KG1 (cell line): ENCODE measurements around the gene IL24.

ENCODE experiments used
- DNase-seq: peaks from one replicate; lab custom pipeline; 2025; lab: John Stamatoyannopoulos, UW

Gene IL24

DNA sequence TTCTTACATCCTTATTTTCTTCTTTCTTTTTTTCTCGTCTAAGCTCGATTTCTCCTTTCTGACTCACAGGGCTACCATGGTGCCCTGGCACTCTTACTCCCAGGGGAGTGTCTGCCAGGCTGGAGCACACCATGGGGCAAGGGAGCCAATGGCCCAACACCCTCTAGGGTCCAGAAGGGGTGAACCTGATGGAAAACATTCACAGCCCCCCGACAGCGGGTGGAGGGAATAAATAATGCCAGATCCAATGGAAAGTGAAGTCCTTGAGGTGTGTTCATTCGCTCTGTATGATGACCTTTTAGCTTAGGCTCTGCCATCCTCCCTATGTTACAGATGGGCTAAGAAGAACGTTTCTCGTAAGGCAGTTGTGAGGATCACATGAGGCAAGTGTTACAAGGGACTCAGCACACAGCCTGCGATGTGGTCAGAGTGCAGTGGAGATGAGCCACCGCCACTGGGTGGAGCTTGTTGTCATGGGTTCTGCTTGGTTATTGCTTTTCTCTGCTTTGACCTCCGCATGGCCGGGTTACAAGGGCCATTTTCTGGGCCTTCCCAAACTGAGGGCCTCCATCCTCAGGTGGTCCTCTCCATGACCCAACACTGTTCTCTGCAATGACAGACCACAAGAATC lies 28.0 kb downstream of the IL24 start:
- no peak for DNase-seq

DNA sequence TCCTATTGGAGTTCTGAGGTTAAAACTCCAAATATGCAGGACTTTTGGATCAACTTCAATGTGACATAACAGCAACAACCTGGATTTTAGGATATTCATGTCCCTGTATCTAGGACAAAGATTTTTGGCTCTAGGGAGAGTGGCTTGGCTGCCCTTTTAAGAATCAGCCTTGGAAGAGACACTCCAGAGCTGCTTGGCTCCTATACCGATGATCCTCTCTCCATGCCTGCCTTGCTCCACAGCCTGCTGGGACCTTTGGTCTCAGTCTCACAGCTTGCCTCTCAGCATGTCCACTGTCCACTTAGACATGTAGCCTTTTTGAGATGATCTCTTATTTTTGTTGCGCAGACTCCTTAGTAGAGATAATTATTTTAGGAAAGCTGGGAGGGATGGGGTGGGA lies 29.0 kb downstream of the IL24 start:
- DNase-seq, result no peak

DNA sequence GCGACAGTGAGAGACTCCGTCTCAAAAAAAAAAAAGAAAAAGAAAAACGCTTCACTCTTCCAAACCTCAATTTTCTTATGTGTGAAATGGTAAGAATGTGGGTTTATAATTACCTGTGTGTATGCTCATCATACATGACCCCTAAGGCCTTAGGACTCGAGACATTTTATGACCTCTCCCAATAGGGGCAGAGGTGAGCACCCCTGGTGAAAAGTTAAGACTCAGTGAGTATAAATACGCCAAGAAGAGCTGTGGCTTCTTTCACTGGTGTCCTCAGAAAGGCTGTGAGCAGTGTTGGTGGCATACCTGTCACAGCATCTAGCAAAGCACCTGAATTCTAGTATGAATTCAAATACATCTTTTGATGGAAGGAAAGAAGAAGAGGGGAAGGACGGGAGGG lies 32.3 kb downstream of the IL24 start:
- DNase-seq, result no peak

DNA sequence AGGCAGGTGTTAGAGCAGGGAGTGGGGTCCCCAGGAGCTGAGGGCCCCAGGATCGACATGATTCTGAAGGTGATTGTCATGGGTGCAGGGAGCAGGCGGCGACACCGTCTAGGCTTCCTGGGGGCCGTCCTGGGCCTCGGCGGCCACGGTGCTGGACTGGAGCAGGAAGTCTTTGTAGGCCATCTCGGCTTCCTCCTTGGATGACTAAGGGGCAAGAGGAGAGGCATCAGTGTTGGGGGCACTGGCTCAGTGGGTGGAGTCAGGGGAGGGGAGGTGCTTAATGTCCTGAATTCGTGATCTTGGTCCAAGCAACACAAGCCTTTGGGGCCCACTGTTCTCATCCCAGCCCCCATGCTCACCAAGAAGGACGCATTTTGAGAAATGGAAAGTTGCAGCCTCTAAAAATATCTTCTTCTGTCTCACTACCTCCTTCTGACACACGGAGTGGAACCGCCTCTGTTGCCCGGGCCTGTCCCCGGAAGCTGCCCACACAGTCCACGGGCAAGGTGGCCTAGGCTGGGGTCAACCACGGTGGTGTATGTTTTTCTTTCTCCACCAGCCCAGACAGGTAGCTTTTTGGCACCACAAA lies 33.1 kb downstream of the IL24 start:
- no peak for DNase-seq

DNA sequence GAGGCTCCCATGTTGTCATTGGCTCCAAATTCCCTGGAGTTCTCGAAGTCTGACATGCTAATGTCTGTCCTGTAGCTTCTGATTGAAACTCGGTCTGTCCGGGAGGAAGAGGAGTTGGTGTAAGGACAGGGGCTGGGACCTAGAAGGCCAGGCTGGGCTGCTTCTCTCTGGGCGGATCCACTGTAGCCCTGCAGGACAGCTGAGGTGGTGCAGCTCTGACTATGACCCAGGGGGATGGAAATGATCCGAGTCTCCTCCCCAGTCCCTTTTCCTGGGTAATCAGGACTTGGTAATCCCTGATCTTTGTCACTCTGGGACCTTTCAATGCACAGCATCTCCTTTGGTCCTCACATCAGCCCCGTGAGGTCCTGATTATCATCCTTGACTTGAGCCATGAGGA lies 34.5 kb downstream of the IL24 start:
- no peak for DNase-seq

DNA sequence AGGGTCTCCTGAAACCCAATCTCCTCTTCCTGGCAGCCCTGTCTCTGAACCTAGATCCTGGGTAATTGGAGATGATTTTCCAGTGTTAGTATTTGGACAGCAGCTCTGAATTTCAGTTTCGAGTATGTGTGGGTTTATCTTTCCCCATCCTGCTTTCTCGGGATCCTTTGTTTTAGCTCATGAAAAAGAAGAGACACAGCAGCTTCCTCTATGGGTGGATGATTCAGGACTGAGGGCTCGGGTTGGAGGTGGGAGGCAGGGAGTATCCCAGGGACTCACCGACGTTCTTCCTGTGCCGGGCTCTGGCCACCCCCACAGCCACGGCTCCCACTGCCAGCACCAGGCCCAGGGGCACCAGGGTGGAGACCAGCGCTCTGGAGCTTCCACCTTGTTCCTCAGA lies 34.9 kb downstream of the IL24 start:
- DNase-seq, result no peak

DNA sequence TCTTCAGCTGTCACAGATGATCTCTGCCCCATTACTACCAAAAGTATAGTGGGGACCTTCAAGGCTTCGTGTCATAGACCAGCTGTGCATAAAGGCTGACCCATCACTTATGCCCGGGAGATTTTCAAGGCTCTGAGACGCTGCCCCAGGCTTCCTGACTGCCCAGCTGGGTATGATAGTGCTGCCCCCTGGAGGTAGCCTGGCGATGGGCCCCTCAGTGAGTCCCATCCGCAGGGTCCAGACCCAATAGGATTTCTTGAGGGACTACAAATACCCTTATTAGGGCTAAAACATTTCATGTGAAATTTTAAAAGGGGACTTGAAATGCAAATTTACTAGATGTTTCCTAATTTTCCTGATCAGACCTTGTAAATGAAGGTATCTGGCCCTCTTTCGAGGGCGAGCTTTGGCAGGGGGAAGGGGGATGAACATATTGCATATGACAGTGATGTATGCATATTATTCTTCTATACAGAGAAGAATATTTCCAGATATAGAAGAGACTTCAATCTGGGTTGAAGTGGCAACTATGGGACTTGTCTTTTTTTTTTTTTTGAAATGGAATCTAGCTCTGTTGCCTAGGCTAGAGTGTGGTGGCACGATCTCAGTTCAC lies 36.2 kb downstream of the IL24 start:
- no peak for DNase-seq

DNA sequence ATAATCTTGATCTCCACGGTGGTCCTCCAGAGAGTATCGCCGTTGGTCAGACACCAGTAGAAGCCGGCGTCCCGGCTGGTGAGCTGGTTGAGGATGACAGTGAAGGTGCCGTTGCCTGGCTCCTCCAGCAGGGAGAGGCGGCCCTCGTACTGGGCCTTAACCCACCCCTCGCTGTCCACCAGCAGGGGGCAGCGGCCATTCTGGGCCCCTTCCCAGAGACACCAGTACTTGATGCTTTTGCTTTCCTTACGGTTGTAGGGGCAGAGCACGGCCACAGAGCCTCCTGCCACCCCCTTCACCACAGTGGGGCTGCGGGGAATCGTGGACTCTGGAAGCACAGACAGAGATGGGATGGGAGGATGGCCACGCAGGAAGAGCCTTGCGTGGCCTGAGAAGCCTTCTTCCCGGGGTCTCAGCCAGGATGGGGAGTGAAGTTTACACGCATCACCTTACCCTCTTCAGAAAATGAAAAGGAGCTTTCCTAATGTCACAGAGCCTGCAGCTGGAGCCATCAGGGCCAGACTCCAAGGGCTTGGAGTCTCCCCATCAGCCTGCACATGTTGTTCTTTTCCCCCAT lies 38.3 kb downstream of the IL24 start:
- peak; percentile 19 for DNase-seq

DNA sequence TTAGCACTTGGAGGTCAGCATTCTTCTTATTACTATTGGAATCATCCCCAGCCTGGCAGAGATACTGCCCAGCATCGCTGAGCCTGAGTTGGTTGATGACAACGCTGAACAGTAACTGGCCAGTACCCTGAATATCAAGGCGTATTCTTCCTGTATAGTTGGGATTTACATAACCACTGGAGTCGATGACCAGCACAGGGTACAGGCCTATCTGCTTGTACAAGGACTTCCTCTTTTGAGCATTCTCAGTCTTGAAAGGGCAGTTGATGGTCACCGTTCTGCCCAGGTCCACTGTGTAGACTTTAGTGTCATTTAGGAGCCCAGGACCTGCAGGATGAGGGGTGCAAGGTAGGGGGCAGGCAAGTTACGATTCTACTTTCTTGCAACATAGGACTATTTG lies 40.2 kb downstream of the IL24 start:
- DNase-seq, result no peak

DNA sequence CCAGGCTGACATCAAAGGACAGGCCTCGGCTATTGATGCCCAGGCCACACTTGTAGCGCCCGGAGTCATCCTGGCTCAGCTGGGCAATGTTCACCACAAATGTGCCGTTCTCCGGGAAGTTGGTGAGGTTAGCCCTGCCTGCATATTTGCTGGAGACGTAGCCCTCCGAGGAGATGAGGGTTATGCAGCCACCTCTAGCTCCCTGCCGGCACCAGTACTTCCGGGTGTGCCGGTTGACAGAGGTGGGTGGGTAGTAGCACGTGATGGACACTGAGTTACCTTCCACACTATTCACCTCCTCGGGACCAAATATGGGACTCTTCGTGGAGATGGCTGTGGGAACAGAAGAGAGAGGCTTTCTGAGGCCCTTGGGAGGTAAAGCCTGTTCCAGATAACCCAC lies 41.9 kb downstream of the IL24 start:
- DNase-seq, result no peak

DNA sequence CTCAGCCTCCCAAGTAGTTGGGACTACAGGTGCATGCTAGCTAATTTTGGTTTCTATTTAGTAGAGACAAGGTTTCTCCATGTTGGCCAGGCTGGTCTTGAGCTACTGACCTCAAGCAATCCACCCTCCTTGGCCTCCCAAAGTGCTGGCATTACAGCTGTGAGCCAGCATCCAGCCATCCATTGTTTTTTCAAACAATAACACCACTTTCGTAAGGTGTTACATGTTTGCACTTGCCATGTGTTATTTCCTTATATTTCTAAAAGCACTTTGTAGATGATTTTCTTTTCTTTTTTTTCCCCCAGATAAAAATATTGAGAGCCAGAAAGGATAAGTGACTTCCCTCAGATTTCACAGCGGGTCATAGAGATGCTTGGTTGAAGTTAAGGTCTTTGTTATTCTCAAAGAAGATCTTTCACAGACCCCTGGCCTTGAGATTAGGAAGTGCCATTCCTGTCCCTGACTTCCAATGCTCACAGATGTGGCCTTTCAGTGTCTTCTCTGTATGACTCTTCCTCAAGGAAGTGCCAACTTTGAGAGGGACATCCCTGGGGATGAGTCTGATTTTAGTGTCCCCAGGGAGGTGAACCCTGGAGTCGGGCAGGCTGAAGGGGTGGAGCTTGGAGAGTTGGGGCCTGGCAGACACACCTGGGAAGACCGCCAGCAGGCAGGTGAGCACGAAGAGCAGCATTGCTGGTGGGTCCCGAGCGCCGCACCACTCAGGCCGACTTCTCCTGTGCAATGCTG lies 42.8 kb downstream of the IL24 start:
- no peak for DNase-seq

DNA sequence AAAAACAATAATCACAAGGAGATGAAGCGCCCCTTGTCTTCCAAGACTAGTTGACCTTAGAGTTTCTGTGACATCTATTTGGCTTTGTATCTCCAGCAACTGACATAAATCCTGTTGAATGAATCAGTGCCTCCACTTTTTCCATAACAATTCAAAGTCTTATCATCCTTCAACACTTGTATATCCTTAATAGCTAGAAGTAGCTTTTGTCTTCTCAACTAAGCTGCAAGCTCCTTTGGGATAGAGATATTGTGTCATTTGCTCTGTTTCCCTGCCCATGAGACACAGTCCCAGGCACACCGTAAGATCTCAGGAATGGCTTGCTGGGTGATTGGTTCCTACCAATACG lies 43.3 kb downstream of the IL24 start:
- no peak for DNase-seq

DNA sequence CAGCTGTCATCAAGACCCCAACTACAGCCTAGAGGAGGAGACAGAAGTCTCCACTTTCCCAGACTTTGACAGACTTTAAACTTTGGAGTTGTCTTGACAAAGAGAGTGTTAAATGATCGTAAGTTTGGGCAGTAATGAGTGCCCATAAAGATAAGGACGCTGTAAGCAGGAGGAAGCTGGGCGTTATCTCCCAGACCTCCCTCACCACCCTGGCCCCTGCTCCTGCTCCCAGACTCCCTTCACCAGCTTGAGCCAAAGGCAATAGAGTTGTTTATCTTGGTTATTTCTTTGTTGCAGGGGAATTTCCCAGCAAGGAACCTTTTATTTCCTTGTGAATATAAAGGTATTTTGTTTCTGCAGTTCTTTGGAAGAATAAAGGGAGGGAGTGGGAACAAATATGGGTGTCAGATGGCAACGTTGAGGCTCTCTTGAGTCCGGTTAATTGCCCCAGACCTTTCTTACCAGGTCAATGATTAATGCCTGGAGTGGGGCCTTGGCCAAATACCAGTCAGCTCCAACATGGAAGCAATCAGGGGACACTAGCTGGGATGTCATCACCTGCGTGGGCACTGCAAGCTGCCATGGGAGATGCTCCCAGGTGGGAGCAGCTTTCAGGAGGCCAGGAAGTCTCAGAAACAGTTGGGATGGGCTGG lies 44.6 kb downstream of the IL24 start:
- DNase-seq, result no peak

DNA sequence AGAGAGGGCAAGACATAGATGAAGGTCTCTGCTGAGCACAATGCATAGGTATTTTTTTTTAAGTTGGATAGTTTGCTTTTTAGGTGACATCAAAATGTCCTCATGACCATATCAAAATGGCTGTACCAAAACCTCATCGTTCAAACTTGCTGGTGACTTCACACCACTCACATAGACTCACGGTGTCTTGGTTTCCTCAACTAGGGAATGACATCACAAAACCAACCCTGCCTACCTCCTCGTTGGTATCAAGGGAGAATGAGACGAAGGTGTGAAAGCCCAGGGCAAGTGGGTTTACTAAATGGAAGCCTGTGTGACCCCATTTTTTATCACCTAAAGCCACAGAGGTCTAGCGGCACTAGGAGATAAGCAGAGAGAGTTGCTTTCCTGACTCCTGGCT lies 47.5 kb downstream of the IL24 start:
- DNase-seq, result no peak

DNA sequence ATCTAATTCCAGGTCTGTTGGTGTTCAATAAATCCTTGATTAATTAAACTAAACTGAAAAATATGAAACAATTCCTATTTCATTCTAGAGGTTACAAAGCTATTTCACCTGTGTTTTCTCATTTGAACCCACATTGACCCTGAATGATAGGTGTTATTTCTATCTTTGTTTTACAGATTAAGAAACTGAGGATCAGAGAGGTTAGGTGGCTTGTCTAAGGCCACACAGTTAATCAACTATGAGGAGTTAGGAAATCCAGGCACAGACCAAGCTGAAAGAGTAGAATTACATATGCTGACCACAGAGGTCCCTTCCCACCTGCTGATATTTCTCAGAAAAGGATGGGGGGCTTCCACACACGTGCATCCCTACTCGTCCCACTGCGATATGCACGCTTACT lies 48.5 kb downstream of the IL24 start:
- DNase-seq, result no peak

DNA sequence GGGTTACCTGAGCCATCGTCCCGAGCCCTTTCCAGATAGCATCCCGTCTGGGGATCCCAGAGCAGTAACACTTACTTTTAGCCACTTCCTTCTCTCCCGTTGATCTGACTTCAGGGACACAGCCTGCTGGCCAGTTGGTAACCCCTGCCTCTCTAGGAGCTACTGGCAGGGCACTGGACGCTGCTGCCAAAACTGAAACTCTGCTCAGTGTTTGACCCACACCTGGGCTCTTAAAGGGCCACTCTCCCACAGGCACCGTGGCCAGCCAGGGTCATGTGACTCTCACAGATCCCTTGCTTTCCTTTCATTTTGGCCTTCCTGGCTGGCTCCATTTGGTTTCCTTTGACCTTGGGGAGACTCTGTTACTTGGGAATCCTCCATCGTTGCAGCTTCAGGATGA lies 49.0 kb downstream of the IL24 start, which contains the start of gene PIGR:
PIGR (minus strand) TSS at position 206 of the 400 bp plus-strand sequence. CDS start 5,935 bp downstream, outside the sequence.
- DNase-seq, result no peak

DNA sequence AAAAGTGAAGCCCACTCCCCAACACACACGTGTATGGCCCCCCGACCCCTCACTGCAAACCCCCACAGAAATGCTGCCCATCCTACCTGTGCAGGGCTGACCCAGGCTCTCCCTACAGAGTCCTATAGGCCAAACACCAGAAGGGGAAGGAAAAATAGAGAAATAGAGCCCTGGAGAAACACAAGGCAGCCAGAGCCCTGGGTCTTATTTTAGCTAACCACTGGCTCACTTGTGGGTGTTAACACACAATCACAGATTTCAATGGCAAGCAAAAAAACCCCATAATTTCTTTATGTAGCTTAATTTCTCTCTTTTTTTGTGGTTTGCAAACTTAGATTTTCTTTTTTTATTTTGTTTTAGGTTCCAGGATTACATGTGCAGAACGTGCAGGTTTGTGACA lies 50.0 kb downstream of the IL24 start:
- DNase-seq, result no peak

DNA sequence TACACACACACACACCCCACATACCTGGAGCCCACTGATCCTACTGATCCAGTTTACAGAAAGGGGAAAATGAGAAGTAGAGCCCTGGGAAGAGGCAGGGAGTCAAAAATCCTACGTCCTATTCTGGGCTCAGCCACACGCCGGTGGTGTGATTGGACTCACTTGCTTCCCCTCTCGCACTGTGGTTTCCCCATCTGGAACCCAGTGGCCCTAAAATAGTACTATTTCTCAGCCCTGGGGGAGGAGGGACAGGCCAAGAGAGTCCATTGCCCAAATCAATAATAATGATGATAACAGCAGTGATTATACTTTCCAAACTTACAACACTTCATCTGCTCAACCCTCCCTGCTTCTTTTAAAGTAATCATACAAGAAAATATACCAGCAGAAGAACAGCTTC lies 52.0 kb downstream of the IL24 start:
- DNase-seq, result no peak

DNA sequence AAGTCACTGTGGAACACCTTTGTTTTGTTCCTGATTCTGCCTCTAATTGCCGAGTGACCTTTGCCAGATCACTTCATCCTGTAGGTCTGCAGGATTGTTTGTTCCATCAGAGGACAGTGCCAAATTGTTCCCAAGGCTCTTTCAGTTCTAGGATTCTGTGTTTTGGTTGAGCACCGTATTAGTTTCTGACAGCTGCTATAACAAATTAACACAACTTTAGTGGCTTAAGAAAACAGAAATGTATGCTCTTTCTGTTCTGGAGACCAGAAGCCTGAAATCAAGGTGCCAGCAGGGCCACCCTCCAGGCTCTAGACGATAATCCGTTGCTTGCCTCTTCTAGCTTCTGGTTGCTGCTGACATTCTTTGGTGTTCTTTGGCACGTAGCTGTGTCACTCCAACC lies 52.4 kb downstream of the IL24 start:
- DNase-seq, result no peak

DNA sequence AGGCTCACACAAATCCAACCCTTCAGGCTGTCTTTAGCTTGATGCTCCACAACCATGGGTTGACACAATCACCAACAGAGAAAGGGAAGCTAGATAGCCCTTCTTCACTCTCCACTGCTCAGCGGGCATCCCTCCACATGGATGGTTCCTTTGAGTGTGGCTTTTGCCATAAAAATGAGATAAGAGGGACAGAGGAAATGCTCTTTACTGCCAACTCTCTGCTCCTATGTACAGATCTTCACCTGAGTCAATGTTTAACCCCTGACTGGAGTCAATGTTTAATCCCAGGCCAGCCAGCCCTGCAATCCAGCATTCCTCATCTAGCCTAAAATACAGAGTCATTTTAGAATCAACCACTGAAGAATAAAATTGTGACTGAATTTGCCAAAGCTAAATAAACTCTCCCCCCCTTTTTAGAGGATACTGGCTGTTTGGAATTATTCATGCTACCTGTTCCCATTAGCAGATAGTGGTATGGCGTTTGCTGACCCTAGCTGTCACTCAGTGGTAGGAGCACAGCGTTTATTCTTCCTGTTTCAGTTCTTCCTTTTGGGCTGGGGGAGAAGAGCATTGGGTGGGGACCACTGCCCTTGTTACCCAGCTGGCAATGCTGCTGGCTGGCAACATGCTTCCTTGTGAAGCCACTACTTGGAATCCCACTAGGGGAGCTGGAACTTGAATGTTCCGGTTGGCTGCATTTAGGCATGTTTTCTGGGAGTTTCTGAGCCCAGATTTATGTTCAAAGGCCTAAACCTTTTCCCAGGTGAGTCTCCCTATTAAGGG lies 54.3 kb downstream of the IL24 start:
- DNase-seq, result no peak

DNA sequence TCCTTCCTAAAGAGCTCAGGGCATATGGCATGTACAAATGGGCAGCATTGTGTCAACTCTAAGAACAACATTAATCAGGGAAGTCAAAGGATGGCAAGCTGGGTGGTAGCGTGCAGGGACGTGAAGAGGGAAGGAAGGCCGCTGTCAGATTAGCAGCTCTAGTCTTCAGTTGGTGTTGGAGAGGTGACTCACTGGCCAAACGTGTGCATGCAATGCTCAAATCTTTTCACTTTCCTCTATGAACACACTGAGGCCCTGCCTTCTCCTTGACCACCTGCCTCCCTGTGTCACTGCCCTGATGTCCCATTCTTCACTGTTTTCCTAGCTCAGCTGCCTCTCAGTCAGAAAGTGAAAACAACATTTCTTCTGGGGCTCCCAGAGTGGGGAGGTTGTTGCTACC lies 54.9 kb downstream of the IL24 start:
- no peak for DNase-seq

DNA sequence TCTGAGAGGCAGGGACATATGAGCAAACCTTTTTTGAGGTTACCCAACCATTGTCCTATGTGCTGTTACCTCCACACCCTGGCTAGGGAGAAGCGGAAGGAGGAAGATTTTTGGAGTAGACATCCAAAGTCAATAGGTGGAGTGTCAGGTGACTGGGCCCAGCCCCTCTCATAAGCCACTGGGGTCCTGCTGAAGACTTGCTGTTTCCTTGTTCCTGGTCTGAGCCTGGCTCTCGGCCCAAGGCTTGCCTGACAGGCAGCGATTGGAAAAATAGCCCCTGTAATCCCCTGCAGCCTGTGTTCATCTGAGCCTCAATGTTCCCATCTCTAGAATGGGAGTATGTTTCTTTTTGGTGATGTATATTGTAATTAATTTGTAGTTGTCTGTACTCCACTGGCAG lies 55.9 kb downstream of the IL24 start:
- DNase-seq, result no peak
